ENCODE results near the gene COL24A1. TPM values are rescaled to one million over a fixed set of nuclear protein-coding genes. Genes with fewer than 3 reads are reported as not detected.

COL24A1 gene
- total RNA-seq, 1 experiment from 2014 or later, result 0.15 TPM

GRCh38 chr1:85746777-85747176, 409.8 kb downstream of the COL24A1 start:
- Histone ChIP-seq H3K36me3 (ENCODE audit: insufficient read depth, low read length, poor library complexity, severe bottlenecking) (no peaks in the 10 kb centered on the region), H3K27ac (ENCODE audit: low read depth, low read length, poor library complexity, severe bottlenecking) (no peak overlapping the region), H3K9me3 (ENCODE audit: low read depth, low read length, poor library complexity, severe bottlenecking) (no peaks in the 10 kb centered on the region), H3K4me1 (ENCODE audit: insufficient read depth, low read length, poor library complexity, severe bottlenecking) (no peaks in the 10 kb centered on the region), H3K4me3 (ENCODE audit: low read depth, low read length, poor library complexity, severe bottlenecking) (no peak overlapping the region), H3K27me3 (replicated peaks; ENCODE audit: insufficient read depth, low read depth, low read length, poor library complexity) (no peaks in the 10 kb centered on the region)
- intact Hi-C loops (cut with micrococcal nuclease; ENCODE audit: unreplicated experiment), result no loop called here
- no TSS peak for BruUV-seq (replicated peaks)
- POLR2A ChIA-PET (ENCODE audit: low non-redundant PET), result no interaction called here
- no peak for DNase-seq (ENCODE audit: low spot score)
- CTCF ChIA-PET, result no interaction called here
- TF ChIP-seq EZH2 (IDR thresholded peaks at IDR 0.05; ENCODE audit: borderline replicate concordance, low read depth, low read length, poor library complexity, severe bottlenecking) (no peak), CTCF (conservative IDR thresholded peaks at IDR 0.05; ENCODE audit: low read depth, low read length) (0 out of 2 replicates have a peak, but pooled peaks have one; percentile 13)

GRCh38 chr1:85743814-85744213, 412.8 kb downstream of the COL24A1 start:
- no peak overlapping the region for H3K4me3 ChIP-seq (ENCODE audit: low read depth, low read length, poor library complexity, severe bottlenecking)
- no peak for TF ChIP-seq EZH2 (IDR thresholded peaks at IDR 0.05; ENCODE audit: borderline replicate concordance, low read depth, low read length, poor library complexity, severe bottlenecking)
- TF ChIP-seq CTCF (conservative IDR thresholded peaks at IDR 0.05; ENCODE audit: low read depth, low read length), result no peak
- H3K4me1 ChIP-seq (ENCODE audit: insufficient read depth, low read length, poor library complexity, severe bottlenecking), result no peaks in the 10 kb centered on the region
- H3K27ac ChIP-seq (ENCODE audit: low read depth, low read length, poor library complexity, severe bottlenecking), result no peak overlapping the region
- H3K27me3 ChIP-seq (replicated peaks; ENCODE audit: insufficient read depth, low read depth, low read length, poor library complexity), result no peaks in the 10 kb centered on the region
- intact Hi-C loops (cut with micrococcal nuclease; ENCODE audit: unreplicated experiment), result no loop called here
- DNase-seq (ENCODE audit: low spot score), result no peak
- ChIA-PET POLR2A (ENCODE audit: low non-redundant PET) (no interaction called here), CTCF (no interaction called here)
- H3K9me3 ChIP-seq (ENCODE audit: low read depth, low read length, poor library complexity, severe bottlenecking), result no peaks in the 10 kb centered on the region
- no peaks in the 10 kb centered on the region for H3K36me3 ChIP-seq (ENCODE audit: insufficient read depth, low read length, poor library complexity, severe bottlenecking)
- no TSS peak for BruUV-seq (replicated peaks)

- Histone ChIP-seq H3K4me3 (ENCODE audit: low read depth, low read length, poor library complexity, severe bottlenecking) (no peak overlapping the region), H3K4me1 (ENCODE audit: insufficient read depth, low read length, poor library complexity, severe bottlenecking) (no peaks in the 10 kb centered on the region), H3K27ac (ENCODE audit: low read depth, low read length, poor library complexity, severe bottlenecking) (no peak overlapping the region), H3K27me3 (replicated peaks; ENCODE audit: insufficient read depth, low read depth, low read length, poor library complexity) (no peaks in the 10 kb centered on the region), H3K9me3 (ENCODE audit: low read depth, low read length, poor library complexity, severe bottlenecking) (no peaks in the 10 kb centered on the region), H3K36me3 (ENCODE audit: insufficient read depth, low read length, poor library complexity, severe bottlenecking) (no peaks in the 10 kb centered on the region)
- TF ChIP-seq EZH2 (IDR thresholded peaks at IDR 0.05; ENCODE audit: borderline replicate concordance, low read depth, low read length, poor library complexity, severe bottlenecking) (no peak), CTCF (conservative IDR thresholded peaks at IDR 0.05; ENCODE audit: low read depth, low read length) (no peak)
- DNase-seq (ENCODE audit: low spot score), result no peak
- POLR2A ChIA-PET (ENCODE audit: low non-redundant PET), result no interaction called here
- intact Hi-C loops (cut with micrococcal nuclease; ENCODE audit: unreplicated experiment), result no loop called here
- CTCF ChIA-PET, result no interaction called here
- BruUV-seq (replicated peaks), result no TSS peak
Observed at GRCh38 chr1:85734931-85735330, 421.6 kb downstream of the COL24A1 start.

All from A673 (cell line).